Esophagus muscularis mucosa (tissue), 4 donors: Measurements from ENCODE around the gene BCL3.

Experiments
- EP300 ChIP-seq: sonication (generic); formaldehyde crosslinking; IDR thresholded peaks from one replicate; pipeline ENCODE4 v1.6.1; 2017; ENCODE audit warnings: antibody characterized with exemption
- POLR2A ChIP-seq: fragments of 450-650 bp; IDR thresholded peaks from one replicate; pipeline ENCODE4 v1.6.1; 2017; ENCODE audit warnings: antibody characterized with exemption, moderate library complexity, mild to moderate bottlenecking, low read depth
- TF ChIP-seq, protein P1 (sequence below), 3 experiments: fragments of 200-600 bp in 2 of 3; fragments of 450-650 bp in 1 of 3; sonication (generic) in 2 of 3; IDR thresholded peaks; one replicate each; pipeline ENCODE4 v1.5.1; 2017 to 2019; ENCODE audit warnings: antibody characterized with exemption in 3 of 3, mild to moderate bottlenecking in 2 of 3, moderate library complexity in 1 of 3

GRCh38 chr19:44731081-44731480 is 17.4 kb upstream of the BCL3 start:
- TF ChIP-seq, protein P1, sequence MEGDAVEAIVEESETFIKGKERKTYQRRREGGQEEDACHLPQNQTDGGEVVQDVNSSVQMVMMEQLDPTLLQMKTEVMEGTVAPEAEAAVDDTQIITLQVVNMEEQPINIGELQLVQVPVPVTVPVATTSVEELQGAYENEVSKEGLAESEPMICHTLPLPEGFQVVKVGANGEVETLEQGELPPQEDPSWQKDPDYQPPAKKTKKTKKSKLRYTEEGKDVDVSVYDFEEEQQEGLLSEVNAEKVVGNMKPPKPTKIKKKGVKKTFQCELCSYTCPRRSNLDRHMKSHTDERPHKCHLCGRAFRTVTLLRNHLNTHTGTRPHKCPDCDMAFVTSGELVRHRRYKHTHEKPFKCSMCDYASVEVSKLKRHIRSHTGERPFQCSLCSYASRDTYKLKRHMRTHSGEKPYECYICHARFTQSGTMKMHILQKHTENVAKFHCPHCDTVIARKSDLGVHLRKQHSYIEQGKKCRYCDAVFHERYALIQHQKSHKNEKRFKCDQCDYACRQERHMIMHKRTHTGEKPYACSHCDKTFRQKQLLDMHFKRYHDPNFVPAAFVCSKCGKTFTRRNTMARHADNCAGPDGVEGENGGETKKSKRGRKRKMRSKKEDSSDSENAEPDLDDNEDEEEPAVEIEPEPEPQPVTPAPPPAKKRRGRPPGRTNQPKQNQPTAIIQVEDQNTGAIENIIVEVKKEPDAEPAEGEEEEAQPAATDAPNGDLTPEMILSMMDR (IDR thresholded peaks at IDR 0.05), result no peak
- TF ChIP-seq POLR2A, result no peak
- no peak for TF ChIP-seq EP300
